Progenitor cell of endocrine pancreas (in vitro differentiated cells): ENCODE data around the gene OTUB2. TPM values are rescaled to one million over a fixed set of nuclear protein-coding genes. Genes with fewer than 3 reads are reported as not detected.

Experiments
- DNase-seq: peaks from one replicate; pipeline ENCODE4 v3.0.0; 2021; ENCODE audit warnings: low spot score; ENCODE audit not compliant: unreplicated experiment
- H3K27ac Mint-ChIP-seq: 2 replicates; pipeline ENCODE4 v1.8.0; 2021; ENCODE audit warnings: mild to moderate bottlenecking, moderate library complexity, mixed read lengths
- H3K27me3 Mint-ChIP-seq: 2 replicates; pipeline ENCODE4 v1.8.0; 2021; ENCODE audit warnings: mixed read lengths
- H3K36me3 Mint-ChIP-seq: 2 replicates; pipeline ENCODE4 v1.8.0; 2022; ENCODE audit warnings: mixed read lengths; ENCODE audit not compliant: insufficient read depth
- H3K4me1 Mint-ChIP-seq: 2 replicates; pipeline ENCODE4 v1.8.0; 2021; ENCODE audit warnings: low read depth, mixed read lengths
- H3K4me3 Mint-ChIP-seq: 2 replicates; pipeline ENCODE4 v1.8.0; 2021; ENCODE audit warnings: low read depth, mild to moderate bottlenecking, moderate library complexity, mixed read lengths
- H3K9me3 Mint-ChIP-seq: 2 replicates; pipeline ENCODE4 v1.8.0; 2021; ENCODE audit warnings: low read depth, mixed read lengths
- total RNA-seq: library from RNA; stranded (reverse); gene quantifications from 2 replicates; pipeline ENCODE4 v1.2.1, GENCODE V29; 2021
- TF ChIP-seq, protein P1 (sequence below): fragments of 200-600 bp; sonication (generic); IDR thresholded peaks from one replicate; pipeline ENCODE4 v1.5.0; 2021; ENCODE audit warnings: antibody characterized with exemption, mild to moderate bottlenecking; ENCODE audit not compliant: unreplicated experiment

Gene OTUB2
- total RNA-seq, 1 donor from 2014 or later: 7.0 TPM

DNA sequence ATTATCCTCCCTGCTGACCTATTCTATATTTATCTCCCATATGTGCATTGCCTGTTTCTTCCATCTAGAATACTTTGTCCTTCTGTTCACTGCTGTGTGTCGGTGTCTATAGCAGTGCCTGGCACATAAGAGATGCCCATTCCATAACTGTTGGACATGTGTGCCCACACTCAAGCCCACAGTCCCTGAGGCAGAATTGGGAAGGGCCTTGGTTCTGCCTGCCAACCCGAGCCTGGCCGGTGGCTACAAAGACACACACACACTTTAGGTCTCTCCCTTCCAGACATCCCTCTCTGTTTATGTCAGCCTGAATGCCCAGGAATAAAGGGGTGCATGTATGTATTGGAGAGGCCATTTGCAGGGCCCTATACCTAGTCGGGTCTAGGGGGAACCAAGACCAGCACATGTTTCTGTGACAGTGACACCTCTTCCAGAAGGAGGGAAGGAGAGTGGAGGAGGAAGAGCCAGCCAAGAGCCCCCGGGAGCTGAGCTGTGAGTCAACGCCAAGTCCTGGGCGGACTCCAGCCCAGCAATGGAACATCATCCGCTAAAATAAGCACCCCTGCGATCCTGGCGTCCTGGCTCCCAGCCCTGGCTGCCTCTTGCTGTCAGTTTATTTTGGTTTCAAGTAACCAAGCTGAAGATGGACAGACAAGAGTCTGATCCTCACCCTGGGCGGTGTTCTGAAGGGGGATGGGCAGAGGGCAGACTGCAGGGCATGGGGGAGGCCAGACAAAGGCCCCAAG is 45.5 kb upstream of the OTUB2 start:
- H3K4me1 Mint-ChIP-seq: no peaks in the 10 kb centered on the region
- no peak for DNase-seq
- H3K4me3 Mint-ChIP-seq: no peak overlapping the region
- H3K27me3 Mint-ChIP-seq: peaks cover 18% of the 10 kb centered on the region
- H3K27ac Mint-ChIP-seq: no peak overlapping the region
- TF ChIP-seq, protein P1, sequence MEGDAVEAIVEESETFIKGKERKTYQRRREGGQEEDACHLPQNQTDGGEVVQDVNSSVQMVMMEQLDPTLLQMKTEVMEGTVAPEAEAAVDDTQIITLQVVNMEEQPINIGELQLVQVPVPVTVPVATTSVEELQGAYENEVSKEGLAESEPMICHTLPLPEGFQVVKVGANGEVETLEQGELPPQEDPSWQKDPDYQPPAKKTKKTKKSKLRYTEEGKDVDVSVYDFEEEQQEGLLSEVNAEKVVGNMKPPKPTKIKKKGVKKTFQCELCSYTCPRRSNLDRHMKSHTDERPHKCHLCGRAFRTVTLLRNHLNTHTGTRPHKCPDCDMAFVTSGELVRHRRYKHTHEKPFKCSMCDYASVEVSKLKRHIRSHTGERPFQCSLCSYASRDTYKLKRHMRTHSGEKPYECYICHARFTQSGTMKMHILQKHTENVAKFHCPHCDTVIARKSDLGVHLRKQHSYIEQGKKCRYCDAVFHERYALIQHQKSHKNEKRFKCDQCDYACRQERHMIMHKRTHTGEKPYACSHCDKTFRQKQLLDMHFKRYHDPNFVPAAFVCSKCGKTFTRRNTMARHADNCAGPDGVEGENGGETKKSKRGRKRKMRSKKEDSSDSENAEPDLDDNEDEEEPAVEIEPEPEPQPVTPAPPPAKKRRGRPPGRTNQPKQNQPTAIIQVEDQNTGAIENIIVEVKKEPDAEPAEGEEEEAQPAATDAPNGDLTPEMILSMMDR: no peak
- H3K36me3 Mint-ChIP-seq: no peaks in the 10 kb centered on the region
- H3K9me3 Mint-ChIP-seq: no peaks in the 10 kb centered on the region

DNA sequence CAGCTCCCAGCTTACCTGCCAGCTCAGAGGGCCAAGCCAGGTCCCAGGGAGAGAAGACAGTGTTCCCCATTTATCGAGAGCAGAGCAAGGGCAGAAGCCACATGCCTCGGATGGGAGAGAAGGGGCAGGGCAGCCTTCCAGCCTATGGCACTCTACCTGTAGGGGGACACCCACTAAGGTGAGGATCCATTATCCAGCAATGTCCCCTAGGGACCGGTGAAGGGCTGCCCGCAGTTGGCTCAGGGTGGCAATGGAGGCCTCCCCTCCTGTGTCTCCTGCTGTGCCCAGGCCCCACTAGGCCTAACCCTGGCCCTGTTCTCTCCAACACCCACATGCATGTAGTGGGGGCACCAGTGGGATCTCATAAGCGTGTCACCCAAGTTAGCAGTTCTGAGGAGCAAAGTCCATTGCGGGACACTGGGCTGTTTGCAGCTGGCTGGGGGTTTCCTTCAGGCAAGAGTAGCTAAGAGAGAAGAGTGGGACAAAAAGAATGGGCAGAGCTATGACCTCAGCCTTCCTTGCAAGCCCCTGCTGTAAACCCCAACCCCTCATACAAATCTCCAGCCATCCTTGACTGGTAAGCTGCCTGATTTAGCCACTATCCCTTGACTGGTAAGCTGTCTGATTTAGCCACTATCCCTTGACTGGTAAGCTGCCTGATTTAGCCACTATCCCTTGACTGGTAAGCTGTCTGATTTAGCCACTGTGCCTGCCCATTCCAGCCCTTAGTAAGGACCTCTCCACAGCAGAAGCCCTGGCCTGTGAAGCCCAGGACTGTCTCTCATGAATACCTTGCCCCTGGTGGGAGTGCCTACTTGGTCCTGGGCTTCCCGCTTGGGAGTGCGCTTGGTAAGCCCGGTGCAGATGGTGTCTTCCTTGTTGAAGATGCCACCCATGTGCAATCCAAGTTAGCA is 44.6 kb upstream of the OTUB2 start:
- H3K4me3 Mint-ChIP-seq: no peak overlapping the region
- H3K36me3 Mint-ChIP-seq: no peaks in the 10 kb centered on the region
- DNase-seq: no peak
- TF ChIP-seq, protein P1: no peak
- H3K4me1 Mint-ChIP-seq: no peaks in the 10 kb centered on the region
- H3K27me3 Mint-ChIP-seq: peaks cover 12% of the 10 kb centered on the region
- no peak overlapping the region for H3K27ac Mint-ChIP-seq
- H3K9me3 Mint-ChIP-seq: no peaks in the 10 kb centered on the region

DNA sequence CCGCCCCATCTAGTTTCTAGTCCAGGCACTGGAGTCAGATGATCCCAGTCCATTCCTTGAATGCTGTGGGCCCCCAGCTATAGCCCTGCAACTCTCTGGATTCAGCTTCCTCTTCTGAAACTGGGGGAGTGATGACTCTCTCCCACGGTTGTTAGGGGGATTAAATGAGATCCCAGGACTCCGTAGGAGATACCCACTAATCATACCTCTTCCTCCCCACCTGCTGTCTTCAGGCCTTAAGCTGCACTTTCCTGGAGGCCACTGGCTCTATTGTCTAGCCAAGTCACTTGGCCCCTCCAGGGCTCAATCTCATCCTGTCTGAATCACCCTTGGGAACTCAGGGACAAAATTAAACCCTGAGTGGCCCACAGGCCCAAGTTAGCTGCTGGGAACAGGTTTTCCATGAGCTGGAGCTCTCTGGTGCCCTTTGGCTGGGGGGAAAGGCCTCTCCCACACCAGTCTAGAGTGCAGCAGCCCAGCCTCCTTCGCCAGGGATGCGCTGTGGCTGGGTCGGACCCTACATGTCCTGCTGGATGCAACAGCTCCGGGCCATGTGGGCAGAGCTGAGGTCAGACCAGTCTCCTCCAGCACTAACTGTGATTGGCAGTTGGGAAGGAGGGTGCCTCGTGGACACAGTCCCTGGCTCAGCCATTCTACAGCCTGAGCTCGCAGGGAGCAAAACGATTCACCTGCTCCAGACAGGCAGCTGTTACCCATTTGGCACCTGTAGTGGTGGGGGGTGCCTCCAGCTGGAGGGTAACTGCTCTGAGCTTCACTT is 43.7 kb upstream of the OTUB2 start:
- H3K4me1 Mint-ChIP-seq: no peaks in the 10 kb centered on the region
- H3K9me3 Mint-ChIP-seq: no peaks in the 10 kb centered on the region
- DNase-seq: no peak
- TF ChIP-seq, protein P1: no peak
- H3K4me3 Mint-ChIP-seq: no peak overlapping the region
- peaks cover 8% of the 10 kb centered on the region for H3K27me3 Mint-ChIP-seq
- no peak overlapping the region for H3K27ac Mint-ChIP-seq
- H3K36me3 Mint-ChIP-seq: no peaks in the 10 kb centered on the region

DNA sequence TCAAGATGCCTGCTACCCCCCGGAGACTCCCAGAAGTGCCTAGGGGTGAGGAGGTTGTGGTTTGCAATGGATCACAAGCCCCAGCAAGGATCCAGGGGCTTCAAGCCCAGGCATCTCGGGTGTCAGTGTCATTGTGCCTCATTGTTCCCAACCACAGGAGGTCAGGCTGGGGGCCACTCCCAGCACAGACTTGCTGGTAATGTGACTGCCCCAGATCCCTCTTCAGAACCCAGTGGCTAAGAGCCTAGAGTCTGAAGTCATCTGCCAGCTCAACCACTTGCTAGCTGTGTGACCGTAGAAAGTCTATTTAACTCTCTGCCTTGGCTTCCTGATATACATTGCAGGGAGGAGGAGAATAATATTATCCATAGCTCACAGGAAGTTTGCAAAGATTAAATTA is 42.1 kb upstream of the OTUB2 start:
- no peak overlapping the region for H3K4me3 Mint-ChIP-seq
- no peak for DNase-seq
- TF ChIP-seq, protein P1: no peak
- no peaks in the 10 kb centered on the region for H3K4me1 Mint-ChIP-seq
- no peak overlapping the region for H3K27ac Mint-ChIP-seq
- H3K27me3 Mint-ChIP-seq: peaks cover 8% of the 10 kb centered on the region
- no peaks in the 10 kb centered on the region for H3K9me3 Mint-ChIP-seq
- no peaks in the 10 kb centered on the region for H3K36me3 Mint-ChIP-seq

DNA sequence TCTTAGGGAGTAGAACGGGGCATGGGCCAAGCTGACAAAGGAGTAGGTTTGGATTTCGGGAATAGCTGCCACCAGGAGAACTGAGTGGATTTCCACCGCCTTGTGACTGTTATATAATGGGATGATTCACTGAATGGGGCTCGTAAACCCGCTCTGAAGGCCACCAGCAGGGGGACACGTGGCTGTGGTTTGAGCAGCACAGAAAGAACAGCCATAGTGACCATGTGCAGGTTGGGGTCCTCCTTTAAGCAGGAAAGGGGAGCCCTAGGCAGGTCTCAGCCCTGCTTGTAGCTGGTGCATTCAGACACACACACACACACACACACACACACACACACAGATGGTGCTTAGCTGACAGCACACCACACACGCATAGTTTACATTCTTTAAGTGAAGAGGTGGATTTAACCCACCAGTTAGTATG is 41.1 kb upstream of the OTUB2 start:
- H3K36me3 Mint-ChIP-seq: no peaks in the 10 kb centered on the region
- TF ChIP-seq, protein P1: peak; percentile 51
- H3K4me1 Mint-ChIP-seq: peaks cover 3% of the 10 kb centered on the region
- H3K27ac Mint-ChIP-seq: no peak overlapping the region
- no peak overlapping the region for H3K4me3 Mint-ChIP-seq
- no peaks in the 10 kb centered on the region for H3K9me3 Mint-ChIP-seq
- H3K27me3 Mint-ChIP-seq: peaks cover 8% of the 10 kb centered on the region
- no peak for DNase-seq
